ENCODE results near the gene MGAT4C. TPM values are rescaled to one million over a fixed set of nuclear protein-coding genes. Genes with fewer than 3 reads are reported as not detected.

Gene MGAT4C
- polyA plus RNA-seq, 1 donor (not counting 4 experiments of a cell fraction or from before 2014, with no cell fraction given) = not detected

- no peaks in the 10 kb centered on the region for H4K20me1 ChIP-seq (ENCODE audit: control insufficient read depth, extremely low read depth, insufficient read depth, low read length)
- no peak for FAIRE-seq
- TF ChIP-seq, protein P1, sequence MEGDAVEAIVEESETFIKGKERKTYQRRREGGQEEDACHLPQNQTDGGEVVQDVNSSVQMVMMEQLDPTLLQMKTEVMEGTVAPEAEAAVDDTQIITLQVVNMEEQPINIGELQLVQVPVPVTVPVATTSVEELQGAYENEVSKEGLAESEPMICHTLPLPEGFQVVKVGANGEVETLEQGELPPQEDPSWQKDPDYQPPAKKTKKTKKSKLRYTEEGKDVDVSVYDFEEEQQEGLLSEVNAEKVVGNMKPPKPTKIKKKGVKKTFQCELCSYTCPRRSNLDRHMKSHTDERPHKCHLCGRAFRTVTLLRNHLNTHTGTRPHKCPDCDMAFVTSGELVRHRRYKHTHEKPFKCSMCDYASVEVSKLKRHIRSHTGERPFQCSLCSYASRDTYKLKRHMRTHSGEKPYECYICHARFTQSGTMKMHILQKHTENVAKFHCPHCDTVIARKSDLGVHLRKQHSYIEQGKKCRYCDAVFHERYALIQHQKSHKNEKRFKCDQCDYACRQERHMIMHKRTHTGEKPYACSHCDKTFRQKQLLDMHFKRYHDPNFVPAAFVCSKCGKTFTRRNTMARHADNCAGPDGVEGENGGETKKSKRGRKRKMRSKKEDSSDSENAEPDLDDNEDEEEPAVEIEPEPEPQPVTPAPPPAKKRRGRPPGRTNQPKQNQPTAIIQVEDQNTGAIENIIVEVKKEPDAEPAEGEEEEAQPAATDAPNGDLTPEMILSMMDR (optimal IDR thresholded peaks at IDR 0.05 in 1 of 3, IDR thresholded peaks at IDR 0.05 in 1 of 3, conservative IDR thresholded peaks at IDR 0.05 in 1 of 3; ENCODE audit: extremely low read depth in 1 of 3, insufficient read depth in 2 of 3, low read length in 3 of 3) = no peak
- TF ChIP-seq EZH2 (IDR thresholded peaks at IDR 0.05; ENCODE audit: low read length) = no peak
- dilution Hi-C loops (cut with MboI; ENCODE audit: extremely low pct_ligation_motif_present, low sequenced_read_pairs) = no loop called here
- no peak overlapping the region for H3K27ac ChIP-seq (ENCODE audit: control insufficient read depth, insufficient read depth, low read length)
- H3K9ac ChIP-seq (ENCODE audit: control insufficient read depth, extremely low read depth, insufficient read depth, low read length) = no peak overlapping the region
- H3K79me2 ChIP-seq (ENCODE audit: control insufficient read depth, insufficient read depth, low read length) = no peaks in the 10 kb centered on the region
- no peak overlapping the region for H3K4me3 ChIP-seq (ENCODE audit: control insufficient read depth in 2 of 3, extremely low read depth in 1 of 3, insufficient read depth in 2 of 3, low read depth in 1 of 3, low read length in 3 of 3)
- H3K9me3 ChIP-seq (ENCODE audit: control insufficient read depth, low read depth, low read length) = peaks cover 3% of the 10 kb centered on the region
- no peak overlapping the region for H2AFZ ChIP-seq (ENCODE audit: control insufficient read depth, low read length)
- DNase-seq (ENCODE audit: low read depth, low spot score) = no peak
- H3K4me2 ChIP-seq (ENCODE audit: control insufficient read depth, extremely low read depth, insufficient read depth, low read depth, low read length) = no peak overlapping the region
- H3K9me1 ChIP-seq (ENCODE audit: control insufficient read depth, extremely low read depth, insufficient read depth, low read length) = no peaks in the 10 kb centered on the region
- no peaks in the 10 kb centered on the region for H3K4me1 ChIP-seq (ENCODE audit: control insufficient read depth, extremely low read depth, insufficient read depth, low read length)
- no peaks in the 10 kb centered on the region for H3K36me3 ChIP-seq (ENCODE audit: control insufficient read depth in 2 of 2, extremely low read depth in 1 of 2, insufficient read depth in 2 of 2, low read length in 2 of 2)
- H3K27me3 ChIP-seq (ENCODE audit: control insufficient read depth, extremely low read depth, insufficient read depth, low read length) = no peaks in the 10 kb centered on the region
Observed at GRCh38 chr12:85996280-85996679, 259.9 kb downstream of the MGAT4C start.

- dilution Hi-C loops (cut with MboI; ENCODE audit: extremely low pct_ligation_motif_present, low sequenced_read_pairs) = no loop called here
- Histone ChIP-seq H3K4me3 (ENCODE audit: control insufficient read depth in 2 of 3, extremely low read depth in 1 of 3, insufficient read depth in 2 of 3, low read depth in 1 of 3, low read length in 3 of 3) (no peak overlapping the region), H3K4me2 (ENCODE audit: control insufficient read depth, extremely low read depth, insufficient read depth, low read depth, low read length) (no peak overlapping the region), H3K9ac (ENCODE audit: control insufficient read depth, extremely low read depth, insufficient read depth, low read length) (no peak overlapping the region), H3K4me1 (ENCODE audit: control insufficient read depth, extremely low read depth, insufficient read depth, low read length) (no peaks in the 10 kb centered on the region), H3K27ac (ENCODE audit: control insufficient read depth, insufficient read depth, low read length) (no peak overlapping the region), H4K20me1 (ENCODE audit: control insufficient read depth, extremely low read depth, insufficient read depth, low read length) (no peaks in the 10 kb centered on the region), H3K36me3 (ENCODE audit: control insufficient read depth in 2 of 2, extremely low read depth in 1 of 2, insufficient read depth in 2 of 2, low read length in 2 of 2) (no peaks in the 10 kb centered on the region), H3K27me3 (ENCODE audit: control insufficient read depth, extremely low read depth, insufficient read depth, low read length) (no peaks in the 10 kb centered on the region), H3K79me2 (ENCODE audit: control insufficient read depth, insufficient read depth, low read length) (no peaks in the 10 kb centered on the region), H2AFZ (ENCODE audit: control insufficient read depth, low read length) (no peak overlapping the region), H3K9me3 (ENCODE audit: control insufficient read depth, low read depth, low read length) (peaks cover 3% of the 10 kb centered on the region), H3K9me1 (ENCODE audit: control insufficient read depth, extremely low read depth, insufficient read depth, low read length) (no peaks in the 10 kb centered on the region)
- no peak for FAIRE-seq
- DNase-seq (ENCODE audit: low read depth, low spot score) = no peak
- no peak for TF ChIP-seq EZH2 (IDR thresholded peaks at IDR 0.05; ENCODE audit: low read length)
- TF ChIP-seq, protein P1 (optimal IDR thresholded peaks at IDR 0.05 in 1 of 3, IDR thresholded peaks at IDR 0.05 in 1 of 3, conservative IDR thresholded peaks at IDR 0.05 in 1 of 3; ENCODE audit: extremely low read depth in 1 of 3, insufficient read depth in 2 of 3, low read length in 3 of 3) = no peak
Observed at GRCh38 chr12:85993746-85994145, 262.4 kb downstream of the MGAT4C start.
